Measurements from ENCODE around the gene CPED1.

The CPED1 gene

GRCh38 chr7:121081327-121081936, 92.9 kb downstream of the CPED1 start:
- peak; percentile 53 for DNase-seq (ENCODE audit: low read depth)
- no peak overlapping the region for H3K4me3 ChIP-seq (ENCODE audit: low read depth, low read length)
- TF ChIP-seq, protein P1, sequence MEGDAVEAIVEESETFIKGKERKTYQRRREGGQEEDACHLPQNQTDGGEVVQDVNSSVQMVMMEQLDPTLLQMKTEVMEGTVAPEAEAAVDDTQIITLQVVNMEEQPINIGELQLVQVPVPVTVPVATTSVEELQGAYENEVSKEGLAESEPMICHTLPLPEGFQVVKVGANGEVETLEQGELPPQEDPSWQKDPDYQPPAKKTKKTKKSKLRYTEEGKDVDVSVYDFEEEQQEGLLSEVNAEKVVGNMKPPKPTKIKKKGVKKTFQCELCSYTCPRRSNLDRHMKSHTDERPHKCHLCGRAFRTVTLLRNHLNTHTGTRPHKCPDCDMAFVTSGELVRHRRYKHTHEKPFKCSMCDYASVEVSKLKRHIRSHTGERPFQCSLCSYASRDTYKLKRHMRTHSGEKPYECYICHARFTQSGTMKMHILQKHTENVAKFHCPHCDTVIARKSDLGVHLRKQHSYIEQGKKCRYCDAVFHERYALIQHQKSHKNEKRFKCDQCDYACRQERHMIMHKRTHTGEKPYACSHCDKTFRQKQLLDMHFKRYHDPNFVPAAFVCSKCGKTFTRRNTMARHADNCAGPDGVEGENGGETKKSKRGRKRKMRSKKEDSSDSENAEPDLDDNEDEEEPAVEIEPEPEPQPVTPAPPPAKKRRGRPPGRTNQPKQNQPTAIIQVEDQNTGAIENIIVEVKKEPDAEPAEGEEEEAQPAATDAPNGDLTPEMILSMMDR (IDR thresholded peaks at IDR 0.05; ENCODE audit: insufficient read depth, low read depth, low read length, missing control alignments): peak; percentile 63

GRCh38 chr7:121082400-121083101, 94.0 kb downstream of the CPED1 start:
- no peak overlapping the region for H3K4me3 ChIP-seq (ENCODE audit: low read depth, low read length)
- DNase-seq (ENCODE audit: low read depth): no peak
- TF ChIP-seq, protein P1 (IDR thresholded peaks at IDR 0.05; ENCODE audit: insufficient read depth, low read depth, low read length, missing control alignments): no peak

DNA sequence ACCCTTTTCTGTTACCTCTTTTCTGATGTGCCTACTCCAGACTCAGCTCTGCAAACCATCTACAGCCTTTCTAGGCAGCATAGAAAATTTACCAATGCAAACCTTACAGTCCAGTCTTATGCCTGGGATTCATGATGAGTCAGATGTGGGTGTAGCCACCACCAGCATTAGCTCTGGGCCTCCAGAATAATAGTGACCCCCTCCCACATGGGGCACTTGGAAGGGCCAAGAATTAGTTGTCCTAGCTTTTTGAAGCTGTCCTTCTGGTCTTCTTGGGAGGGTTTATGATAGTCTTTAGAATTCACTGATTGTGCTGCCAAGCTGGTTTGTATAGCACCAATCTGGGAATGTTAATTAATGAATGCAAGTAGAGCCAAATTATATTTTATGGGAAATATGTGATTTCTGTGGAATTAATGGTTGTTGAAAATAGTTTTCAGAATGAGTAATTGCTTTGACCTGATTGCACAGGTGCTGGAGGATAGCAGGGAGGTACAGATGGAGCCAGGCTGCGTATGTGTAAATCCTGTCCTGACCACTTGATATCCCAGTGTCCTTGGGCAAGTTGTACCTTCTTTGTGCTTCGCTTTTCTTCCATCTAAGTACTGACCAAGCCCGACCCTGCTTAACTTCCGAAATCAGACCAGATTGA, 94.8 kb downstream of the CPED1 start:
- TF ChIP-seq, protein P1 (IDR thresholded peaks at IDR 0.05; ENCODE audit: insufficient read depth, low read depth, low read length, missing control alignments): no peak
- H3K4me3 ChIP-seq (ENCODE audit: low read depth, low read length): no peak overlapping the region
- DNase-seq (ENCODE audit: low read depth): no peak

DNA sequence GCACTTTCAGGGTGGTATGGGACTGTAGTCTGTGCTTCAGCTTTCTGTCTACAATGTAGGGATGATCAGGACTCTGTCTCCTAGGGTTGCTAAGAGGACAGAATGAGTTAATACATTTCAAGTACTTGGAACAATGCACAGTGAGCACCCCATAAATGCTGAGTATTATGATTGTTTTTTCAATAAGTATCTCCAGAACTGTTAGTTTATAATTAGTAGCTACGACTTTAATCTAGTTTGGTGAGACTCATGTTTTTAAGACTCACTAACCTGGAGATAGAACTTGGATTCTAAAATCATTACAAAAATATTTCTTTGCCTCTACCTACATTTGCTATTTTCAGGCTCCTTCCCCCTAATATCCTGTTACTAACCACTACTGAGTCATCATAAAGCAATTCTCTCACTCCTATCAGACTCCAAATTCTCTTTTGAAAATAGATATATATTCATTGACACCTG, 95.3 kb downstream of the CPED1 start:
- no peak overlapping the region for H3K4me3 ChIP-seq (ENCODE audit: low read depth, low read length)
- no peak for DNase-seq (ENCODE audit: low read depth)
- TF ChIP-seq, protein P1 (IDR thresholded peaks at IDR 0.05; ENCODE audit: insufficient read depth, low read depth, low read length, missing control alignments): no peak

DNA sequence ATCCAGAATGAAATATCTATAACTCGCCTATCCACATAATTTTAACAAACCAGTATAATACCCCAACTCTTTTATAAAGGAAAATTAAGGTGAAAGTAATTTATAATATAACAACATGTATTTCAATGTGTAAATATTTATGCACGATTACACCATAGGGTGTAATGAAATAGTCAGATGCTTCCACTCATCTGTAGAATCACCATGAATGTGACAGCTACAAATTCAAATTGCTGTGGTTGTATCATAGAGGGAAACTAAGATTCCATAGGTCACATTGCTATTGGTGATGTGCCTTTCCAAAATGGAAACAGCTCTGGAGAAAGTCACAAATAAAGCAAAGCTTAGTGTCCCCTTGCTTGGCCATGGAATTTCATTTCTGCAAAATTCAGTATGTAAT, 95.7 kb downstream of the CPED1 start:
- TF ChIP-seq, protein P1 (IDR thresholded peaks at IDR 0.05; ENCODE audit: insufficient read depth, low read depth, low read length, missing control alignments): no peak
- no peak for DNase-seq (ENCODE audit: low read depth)
- H3K4me3 ChIP-seq (ENCODE audit: low read depth, low read length): no peak overlapping the region

GRCh38 chr7:121084748-121085336, 96.3 kb downstream of the CPED1 start:
- H3K4me3 ChIP-seq (ENCODE audit: low read depth, low read length): no peak overlapping the region
- TF ChIP-seq, protein P1 (IDR thresholded peaks at IDR 0.05; ENCODE audit: insufficient read depth, low read depth, low read length, missing control alignments): no peak
- no peak for DNase-seq (ENCODE audit: low read depth)
